UCSD-AML1 (cell line): ENCODE results near the gene RXFP2.

ENCODE experiments used
- DNase-seq: peaks from one replicate; lab custom pipeline; 2025; ENCODE audit not compliant: unreplicated experiment; lab: John Stamatoyannopoulos, UW

Gene RXFP2

GRCh38 chr13:31767175-31767900, 28.0 kb downstream of the RXFP2 start:
- no peak for DNase-seq

- DNase-seq = no peak
Measured at GRCh38 chr13:31768351-31768750, 29.0 kb downstream of the RXFP2 start.

DNA sequence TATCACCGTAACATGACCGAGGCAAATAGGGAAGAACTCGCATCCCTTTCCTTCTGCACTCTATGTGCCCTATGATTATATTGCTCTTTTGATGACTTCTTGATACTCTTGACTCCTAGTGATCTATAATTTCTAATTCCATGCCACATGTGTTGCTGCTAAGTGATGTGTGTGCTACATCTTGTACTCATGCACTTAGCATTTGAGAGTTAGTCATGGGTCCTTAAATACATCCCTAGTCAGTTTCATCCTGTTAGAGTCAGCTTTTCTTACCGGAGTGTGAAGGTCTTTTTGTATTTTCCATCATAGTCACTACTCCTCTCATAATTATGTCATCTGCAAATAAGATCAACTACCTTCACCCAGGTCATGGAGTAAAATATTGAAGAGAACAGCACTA, 30.2 kb downstream of the RXFP2 start:
- DNase-seq = no peak

GRCh38 chr13:31772231-31772630, 32.9 kb downstream of the RXFP2 start:
- DNase-seq = no peak

DNA sequence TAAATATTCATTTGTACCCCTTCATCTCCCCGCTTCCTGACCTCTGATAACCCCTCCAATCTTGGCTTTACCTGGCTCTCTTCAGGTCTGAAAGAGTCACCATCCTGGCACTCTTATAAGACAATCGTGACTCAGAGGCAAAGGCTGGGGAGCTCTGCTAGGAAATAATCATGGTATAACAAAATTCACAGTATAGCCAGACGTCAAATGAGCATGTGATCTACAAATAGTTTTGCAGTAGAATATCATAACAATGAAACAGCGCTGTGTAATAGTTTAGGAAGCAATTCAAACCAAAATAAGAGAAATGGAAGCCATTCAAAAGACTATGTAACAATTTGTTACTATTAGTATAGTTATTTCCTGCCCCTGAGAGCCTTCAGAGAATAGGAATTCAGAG, 34.2 kb downstream of the RXFP2 start:
- no peak for DNase-seq

- DNase-seq = no peak
Measured at GRCh38 chr13:31774186-31774750, 34.9 kb downstream of the RXFP2 start.

DNA sequence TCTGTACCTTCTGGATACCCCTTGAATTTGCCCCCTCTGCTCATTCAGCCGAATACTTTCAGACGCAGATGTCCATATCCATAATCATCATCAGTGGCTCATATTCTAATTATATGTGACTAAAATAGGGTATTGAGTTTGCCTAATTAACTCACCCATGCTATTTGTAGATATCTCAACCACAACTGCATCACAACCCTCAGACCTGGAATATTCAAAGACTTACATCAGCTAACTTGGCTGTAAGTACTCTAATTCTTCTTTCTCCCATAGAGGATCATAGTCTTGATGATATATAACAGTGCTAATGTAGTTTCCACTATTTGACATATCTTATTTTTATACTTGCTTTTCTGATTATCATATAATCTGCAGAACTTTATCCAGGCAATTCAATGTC, 35.8 kb downstream of the RXFP2 start:
- no peak for DNase-seq

- DNase-seq = no peak
Measured at GRCh38 chr13:31775686-31776085, 36.4 kb downstream of the RXFP2 start.

DNA sequence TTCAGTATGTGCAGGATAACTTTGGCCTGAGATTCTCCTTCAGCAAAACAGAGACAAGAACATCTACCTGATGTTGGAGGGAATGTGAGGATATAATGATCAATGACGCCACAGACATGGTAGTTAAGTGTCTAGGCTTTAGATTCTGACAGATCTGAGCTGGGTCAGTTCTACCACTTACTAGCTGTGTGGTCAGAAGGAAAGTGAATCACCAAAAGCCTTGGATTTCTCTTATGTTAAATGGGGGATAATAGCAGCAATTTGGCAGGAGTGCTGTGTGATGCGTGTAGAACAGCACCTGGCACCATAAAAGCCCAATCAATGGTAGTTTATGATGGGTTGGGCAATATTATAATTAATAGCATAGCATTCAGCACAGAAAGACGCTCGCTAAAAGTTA, 41.7 kb downstream of the RXFP2 start:
- DNase-seq = no peak

DNA sequence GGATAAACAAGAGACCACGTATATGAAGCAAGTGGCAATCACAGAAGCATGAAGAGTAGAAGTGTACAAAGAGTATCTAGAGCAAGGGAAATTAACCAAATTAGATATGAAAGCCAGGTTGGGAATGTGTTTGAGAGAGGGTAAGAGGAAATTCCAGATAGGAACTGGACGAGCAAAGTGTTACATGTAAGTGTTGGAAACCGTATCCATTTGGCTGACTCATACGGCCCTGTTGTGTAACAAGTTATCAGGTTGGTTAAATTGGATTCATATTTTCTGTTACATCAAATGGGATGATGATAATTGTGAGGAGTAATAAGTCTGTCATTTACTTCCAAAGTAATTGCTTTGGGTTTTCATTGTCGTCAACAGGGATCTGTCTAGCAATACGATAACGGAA, 46.7 kb downstream of the RXFP2 start:
- DNase-seq = no peak

DNA sequence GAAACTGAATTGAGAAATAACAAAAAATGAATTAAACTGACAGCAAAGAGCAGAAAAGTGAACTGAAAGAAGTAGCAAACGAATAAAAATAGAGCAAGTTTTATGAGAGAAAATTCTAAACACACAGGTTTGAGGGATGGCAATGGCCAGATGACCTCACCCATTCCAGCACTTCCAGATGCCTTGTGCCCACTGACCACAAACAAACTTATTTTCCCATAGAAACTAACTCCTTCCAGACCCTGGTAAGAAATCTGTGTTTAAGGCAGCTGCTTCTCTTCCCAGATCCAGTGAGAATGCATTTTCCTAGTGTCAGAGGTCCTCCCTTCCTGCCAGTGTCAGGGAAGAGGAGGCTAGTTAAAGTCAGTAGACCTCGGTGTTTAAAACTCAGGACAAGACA, 51.7 kb downstream of the RXFP2 start:
- no peak for DNase-seq

DNA sequence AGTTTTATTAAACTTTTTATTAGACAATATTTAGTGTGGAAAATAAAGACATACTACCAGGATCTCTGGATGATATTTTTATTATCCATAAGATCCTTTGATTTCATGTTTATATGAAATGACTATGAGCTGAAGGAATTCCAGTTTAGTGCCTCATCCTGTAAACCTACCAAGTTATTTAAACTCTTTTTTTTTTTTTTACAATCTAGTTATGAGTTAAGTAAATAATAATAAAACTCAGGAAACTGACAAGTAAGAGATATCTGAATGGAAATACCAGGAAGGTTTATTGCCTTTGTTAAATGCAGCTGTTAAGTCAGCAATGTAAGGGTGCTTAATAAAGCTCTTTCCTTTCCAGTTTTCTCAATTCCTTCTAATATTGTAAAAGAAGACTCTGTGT, 53.9 kb downstream of the RXFP2 start:
- DNase-seq = no peak

GRCh38 chr13:31794452-31794851, 55.1 kb downstream of the RXFP2 start:
- DNase-seq = no peak

DNA sequence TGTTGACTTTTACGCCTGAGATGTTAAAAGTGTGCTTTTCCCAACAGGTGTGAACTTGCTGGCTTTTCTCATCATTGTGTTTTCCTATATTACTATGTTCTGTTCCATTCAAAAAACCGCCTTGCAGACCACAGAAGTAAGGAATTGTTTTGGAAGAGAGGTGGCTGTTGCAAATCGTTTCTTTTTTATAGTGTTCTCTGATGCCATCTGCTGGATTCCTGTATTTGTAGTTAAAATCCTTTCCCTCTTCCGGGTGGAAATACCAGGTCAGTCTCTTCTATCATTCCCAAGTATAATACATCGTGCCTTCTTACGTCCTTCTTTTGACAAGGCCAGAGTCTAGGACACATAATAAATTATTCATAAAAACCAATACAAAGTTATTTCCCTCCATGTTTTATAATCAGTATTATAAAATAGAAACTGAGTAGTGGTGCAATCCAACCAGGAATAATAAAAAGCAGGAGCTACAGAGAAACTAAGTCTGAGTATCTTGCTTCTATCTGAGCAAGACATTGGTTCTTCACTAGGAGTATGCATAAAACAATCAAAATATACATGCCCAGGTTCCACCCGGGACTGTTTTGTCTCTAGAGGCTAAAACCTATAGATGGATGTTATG, 57.9 kb downstream of the RXFP2 start:
- DNase-seq = no peak

DNA sequence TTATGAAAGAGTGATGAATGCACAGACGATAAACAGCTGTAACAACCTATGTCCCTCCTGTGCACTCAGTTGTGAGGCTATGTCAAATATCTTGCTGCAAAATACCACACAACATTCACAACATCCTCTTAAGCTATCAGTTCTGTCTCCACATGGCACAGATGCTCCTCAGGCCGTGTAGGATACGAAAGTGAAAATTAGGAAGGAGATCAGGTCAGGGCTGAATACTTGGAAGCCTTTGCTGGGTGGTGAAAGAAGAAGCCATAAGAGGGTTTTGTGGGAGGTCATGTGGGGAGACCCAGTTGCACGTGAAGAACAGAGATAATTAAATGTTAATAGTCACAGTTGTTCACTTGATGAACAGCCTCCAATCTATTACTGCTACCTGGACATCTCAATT, 58.9 kb downstream of the RXFP2 start:
- DNase-seq = no peak

DNA sequence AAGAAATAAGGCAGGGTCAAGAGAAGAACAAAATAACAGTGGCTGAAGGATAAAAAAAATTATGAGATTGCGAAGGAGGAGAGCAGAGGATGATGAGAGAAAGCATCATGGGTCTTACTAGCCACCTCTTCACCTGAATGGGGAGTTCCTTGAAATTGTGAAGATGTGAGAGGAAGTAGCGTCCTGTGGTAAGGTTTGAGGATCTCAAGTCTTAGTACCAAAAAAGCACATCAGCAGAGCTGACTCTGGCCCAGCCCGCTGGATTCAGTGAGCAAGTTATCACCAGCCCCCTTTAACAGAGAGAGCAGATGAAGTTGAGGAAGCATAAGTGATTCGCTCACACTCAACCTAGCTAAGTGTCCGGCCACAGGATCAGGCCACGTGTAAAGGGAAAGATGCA, 61.8 kb downstream of the RXFP2 start:
- no peak for DNase-seq

DNA sequence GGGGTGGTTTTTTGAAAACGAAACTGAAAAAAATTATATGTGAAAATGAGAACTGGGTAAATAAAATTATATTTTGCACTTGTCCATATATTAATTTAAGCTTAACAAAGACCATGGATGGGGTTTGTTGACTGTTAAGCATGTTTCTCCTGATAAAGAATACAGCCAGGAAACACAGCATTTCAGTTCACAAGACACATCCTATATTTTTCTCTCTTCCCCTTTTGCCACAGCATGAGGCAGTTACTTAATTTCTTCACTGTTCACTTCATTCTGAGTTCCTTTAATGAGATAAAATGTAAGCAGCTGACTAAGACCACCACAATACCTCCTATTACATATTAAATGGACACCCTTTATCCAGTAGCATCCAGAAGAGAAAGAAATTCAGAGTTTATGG, 64.0 kb downstream of the RXFP2 start:
- DNase-seq = no peak

DNA sequence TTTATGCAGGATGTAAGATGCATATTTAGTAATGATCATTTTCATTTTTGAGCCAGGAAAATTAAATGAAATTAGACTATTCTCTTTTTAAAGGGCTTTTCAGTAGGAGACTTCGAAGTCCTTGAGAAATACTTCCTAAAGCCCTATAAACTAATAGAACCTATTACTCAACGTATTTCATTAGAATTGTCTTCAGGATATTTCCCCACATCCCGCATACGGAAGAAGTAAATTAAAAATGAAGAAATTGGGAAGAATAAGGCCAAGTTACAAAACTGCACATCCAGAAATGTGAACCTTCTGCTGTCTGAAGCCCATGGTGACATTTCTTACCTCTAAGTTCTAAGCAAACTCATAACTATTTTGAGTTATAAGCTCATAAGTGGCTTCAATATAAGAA, 66.5 kb downstream of the RXFP2 start:
- DNase-seq = no peak

DNA sequence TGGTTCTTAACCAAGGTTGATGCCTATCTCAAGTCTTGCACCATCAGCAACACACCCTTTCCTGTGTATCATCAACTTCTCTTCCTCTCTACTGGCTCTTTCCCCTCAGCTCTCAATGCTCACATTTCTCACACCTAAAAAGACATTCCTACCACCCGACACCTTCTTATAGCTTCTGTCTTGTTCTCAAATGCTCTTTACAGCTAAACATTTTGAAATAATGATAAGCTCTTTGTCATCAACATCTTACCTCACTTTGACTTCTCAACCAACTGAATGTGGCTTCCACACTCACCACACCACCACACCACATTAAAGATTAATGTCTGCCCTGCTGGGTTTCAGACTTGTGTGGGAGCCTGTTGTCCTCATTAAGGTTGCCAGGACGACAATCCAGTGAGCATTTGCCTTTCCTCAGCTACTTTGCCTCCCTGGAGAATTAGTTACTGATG, 67.8 kb downstream of the RXFP2 start:
- DNase-seq = no peak

GRCh38 chr13:31814536-31814935, 75.2 kb downstream of the RXFP2 start:
- no peak for DNase-seq

DNA sequence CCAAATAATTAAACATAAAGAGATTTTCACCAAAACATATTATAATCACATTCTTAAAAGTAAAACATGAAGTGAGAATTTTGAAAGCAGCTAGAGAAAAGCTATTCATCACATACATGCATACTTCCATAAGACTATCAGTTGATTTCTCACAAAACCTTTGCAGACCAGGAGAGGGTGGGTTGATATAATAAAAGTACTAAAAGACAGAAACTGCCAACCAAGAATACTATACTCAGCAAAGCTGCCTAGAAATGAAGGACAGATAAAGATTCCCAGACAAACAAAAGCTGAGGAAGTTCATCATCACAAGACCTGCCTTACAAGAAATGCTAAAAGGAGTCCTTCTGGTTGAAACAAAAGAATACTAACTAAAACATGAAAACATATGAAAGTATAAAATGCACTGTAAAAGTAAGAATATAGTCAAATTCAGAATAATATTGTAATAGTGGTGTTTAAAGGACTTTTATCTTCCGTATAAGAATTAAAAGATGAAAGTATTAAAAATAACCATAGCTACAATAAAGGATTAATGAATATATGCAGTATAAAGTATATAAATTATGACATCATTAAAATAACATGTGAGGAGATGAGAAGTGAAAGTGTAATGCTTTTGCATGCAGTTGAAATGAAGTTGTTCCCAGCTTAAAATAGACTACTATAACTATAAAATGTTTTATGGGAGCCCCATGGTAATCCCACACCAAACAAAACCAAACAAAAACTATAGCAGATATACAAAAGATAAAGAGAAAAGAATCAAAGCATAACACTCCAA, 76.2 kb downstream of the RXFP2 start:
- no peak for DNase-seq

DNA sequence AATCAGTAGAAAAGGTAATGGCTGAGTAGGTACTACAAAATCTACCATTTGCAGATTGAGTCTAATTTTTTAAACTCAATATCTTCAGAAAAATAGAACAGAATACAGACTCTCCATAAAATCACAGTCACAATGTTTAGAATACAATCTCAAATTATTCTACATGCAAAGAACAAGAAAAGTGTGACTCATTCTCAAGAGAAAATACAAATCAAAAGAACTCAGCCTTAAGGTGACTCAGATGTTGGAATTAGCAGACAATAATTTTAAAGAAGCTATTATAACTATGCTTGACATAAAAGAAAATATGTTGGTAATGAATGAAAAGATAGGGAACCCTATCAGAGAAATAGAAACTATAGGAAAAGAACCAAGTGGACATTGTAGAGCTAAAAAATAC, 78.9 kb downstream of the RXFP2 start:
- DNase-seq = no peak
